Upper lobe of left lung (tissue), 4 donors: ENCODE results near the gene EGFLAM.

Source experiments
- CTCF ChIP-seq, 6 experiments: fragments of 450-650 bp in 4 of 6; fragments of 200-600 bp in 2 of 6; sonication (generic) in 2 of 6; IDR thresholded peaks; one replicate each; pipeline ENCODE4 v1.5.1; 2016 to 2019; ENCODE audit warnings: antibody characterized with exemption in 6 of 6
- POLR2AphosphoS5 ChIP-seq, 2 donors: sonication (generic); formaldehyde crosslinking; IDR thresholded peaks; one replicate each; pipeline ENCODE4 v1.5.1; 2017; ENCODE audit warnings: antibody characterized with exemption in 2 of 2

DNA sequence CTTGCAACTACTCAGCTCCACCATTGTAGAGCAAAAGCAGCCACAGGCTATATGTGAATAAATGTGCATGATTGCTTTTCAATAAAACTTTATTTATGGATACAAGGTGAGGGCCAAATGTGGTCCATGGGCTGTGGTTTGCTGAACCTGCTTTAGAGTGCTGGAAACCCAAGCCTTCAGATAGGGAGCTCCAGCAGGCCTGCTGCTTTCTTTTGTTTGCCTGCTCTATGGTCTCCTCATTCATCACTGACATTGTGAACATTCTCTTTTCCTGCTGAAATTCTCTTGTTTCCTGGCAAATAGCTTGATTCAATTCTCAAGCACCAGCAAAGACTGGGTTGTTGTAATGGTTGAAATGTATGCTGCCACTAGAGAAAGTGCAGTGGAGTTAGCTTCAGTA, 26.0 kb downstream of the EGFLAM start:
- TF ChIP-seq CTCF (IDR thresholded peaks at IDR 0.05): no peak
- no peak for TF ChIP-seq POLR2AphosphoS5 (IDR thresholded peaks at IDR 0.05)
